Neural crest cell (in vitro differentiated cells): ENCODE results near the gene SLC38A1. TPM values are rescaled to one million over a fixed set of nuclear protein-coding genes. Genes with fewer than 3 reads are reported as not detected.

Experiments
- DNase-seq: peaks from one replicate; pipeline ENCODE4 v3.0.0; 2021; ENCODE audit warnings: low read depth, mixed read lengths, low spot score
- H3K27ac Mint-ChIP-seq: one replicate; pipeline ENCODE4 v1.8.0; 2021; ENCODE audit warnings: mild to moderate bottlenecking, mixed read lengths; ENCODE audit not compliant: unreplicated experiment
- H3K27me3 Mint-ChIP-seq: 2 replicates; pipeline ENCODE4 v1.8.0; 2021; ENCODE audit warnings: low read depth, mild to moderate bottlenecking, mixed read lengths
- H3K36me3 Mint-ChIP-seq: 2 replicates; pipeline ENCODE4 v1.8.0; 2021; ENCODE audit warnings: low read depth, mild to moderate bottlenecking, mixed read lengths
- H3K4me1 Mint-ChIP-seq: 2 replicates; pipeline ENCODE4 v1.8.0; 2021; ENCODE audit warnings: mixed read lengths
- H3K4me3 Mint-ChIP-seq: one replicate; pipeline ENCODE4 v1.8.0; 2021; ENCODE audit warnings: mild to moderate bottlenecking, mixed read lengths
- H3K9me3 Mint-ChIP-seq: 2 replicates; pipeline ENCODE4 v1.8.0; 2021; ENCODE audit warnings: mixed read lengths
- total RNA-seq: library from RNA; stranded (reverse); gene quantifications from 2 replicates; pipeline ENCODE4 v1.2.1, GENCODE V29; 2021
- TF ChIP-seq, protein P1 (sequence below): fragments of 200-600 bp; sonication (generic); conservative IDR thresholded peaks from 2 replicates; pipeline ENCODE4 v1.5.0; 2021; ENCODE audit warnings: antibody characterized with exemption, mild to moderate bottlenecking

The SLC38A1 gene
- total RNA-seq, 1 donor from 2014 or later, result 129 TPM

DNA sequence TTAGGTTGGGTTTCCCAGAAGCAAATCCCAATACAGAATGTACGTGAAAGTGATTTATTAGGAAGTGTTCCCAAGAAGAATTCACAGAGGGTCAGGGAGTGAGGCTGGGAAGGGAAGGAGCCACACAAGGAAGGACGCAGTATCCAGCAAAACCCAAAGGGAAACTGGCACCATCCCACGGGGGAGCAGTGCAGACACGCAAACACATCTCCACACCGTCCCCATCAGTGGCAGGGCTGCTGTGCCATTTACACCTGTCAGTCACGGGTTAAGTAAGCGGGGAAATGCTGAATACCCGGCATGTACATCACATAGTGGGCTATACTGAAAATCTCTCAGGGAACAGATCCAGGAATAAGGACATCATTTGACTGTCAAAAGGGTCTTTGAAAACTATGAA is 93.9 kb downstream of the SLC38A1 start:
- no peak for DNase-seq
- Mint-ChIP-seq H3K27ac (no peak overlapping the region), H3K4me1 (no peaks in the 10 kb centered on the region), H3K36me3 (peaks cover under 1% of the 10 kb centered on the region), H3K27me3 (no peaks in the 10 kb centered on the region), H3K4me3 (no peak overlapping the region), H3K9me3 (no peaks in the 10 kb centered on the region)
- TF ChIP-seq, protein P1, sequence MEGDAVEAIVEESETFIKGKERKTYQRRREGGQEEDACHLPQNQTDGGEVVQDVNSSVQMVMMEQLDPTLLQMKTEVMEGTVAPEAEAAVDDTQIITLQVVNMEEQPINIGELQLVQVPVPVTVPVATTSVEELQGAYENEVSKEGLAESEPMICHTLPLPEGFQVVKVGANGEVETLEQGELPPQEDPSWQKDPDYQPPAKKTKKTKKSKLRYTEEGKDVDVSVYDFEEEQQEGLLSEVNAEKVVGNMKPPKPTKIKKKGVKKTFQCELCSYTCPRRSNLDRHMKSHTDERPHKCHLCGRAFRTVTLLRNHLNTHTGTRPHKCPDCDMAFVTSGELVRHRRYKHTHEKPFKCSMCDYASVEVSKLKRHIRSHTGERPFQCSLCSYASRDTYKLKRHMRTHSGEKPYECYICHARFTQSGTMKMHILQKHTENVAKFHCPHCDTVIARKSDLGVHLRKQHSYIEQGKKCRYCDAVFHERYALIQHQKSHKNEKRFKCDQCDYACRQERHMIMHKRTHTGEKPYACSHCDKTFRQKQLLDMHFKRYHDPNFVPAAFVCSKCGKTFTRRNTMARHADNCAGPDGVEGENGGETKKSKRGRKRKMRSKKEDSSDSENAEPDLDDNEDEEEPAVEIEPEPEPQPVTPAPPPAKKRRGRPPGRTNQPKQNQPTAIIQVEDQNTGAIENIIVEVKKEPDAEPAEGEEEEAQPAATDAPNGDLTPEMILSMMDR, result no peak

DNA sequence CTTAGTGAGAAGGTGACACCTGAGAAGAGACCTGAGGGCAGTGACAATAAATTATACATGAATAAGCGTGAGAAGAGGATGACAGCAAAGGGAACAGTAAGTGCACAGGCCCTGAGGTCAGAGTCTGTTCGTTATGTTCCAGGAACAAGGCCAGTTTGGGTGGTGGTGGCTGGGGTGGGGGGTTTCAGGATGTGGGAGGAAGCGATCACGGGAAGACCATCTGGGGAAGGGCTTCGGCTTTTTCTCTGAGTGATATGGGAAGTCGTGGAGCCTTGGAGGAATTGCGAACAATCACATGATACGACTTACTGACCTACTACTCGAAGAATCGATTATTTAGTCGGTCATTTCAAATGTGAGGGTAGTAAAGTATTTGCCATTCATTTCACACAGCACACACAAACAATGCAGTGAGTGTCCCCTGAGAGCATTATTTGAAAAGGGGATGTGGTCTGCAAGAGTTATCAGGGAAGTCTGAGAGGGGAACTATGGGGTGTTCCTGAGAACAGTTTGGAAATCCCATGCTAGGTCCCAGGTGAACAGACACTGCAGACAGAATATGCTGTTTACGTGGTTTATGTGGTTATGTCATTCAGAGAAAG is 94.7 kb downstream of the SLC38A1 start:
- Mint-ChIP-seq H3K36me3 (peaks cover 2% of the 10 kb centered on the region), H3K9me3 (peaks cover under 1% of the 10 kb centered on the region), H3K4me3 (no peak overlapping the region), H3K27me3 (no peaks in the 10 kb centered on the region), H3K4me1 (no peaks in the 10 kb centered on the region), H3K27ac (no peak overlapping the region)
- TF ChIP-seq, protein P1, result no peak
- DNase-seq, result no peak

DNA sequence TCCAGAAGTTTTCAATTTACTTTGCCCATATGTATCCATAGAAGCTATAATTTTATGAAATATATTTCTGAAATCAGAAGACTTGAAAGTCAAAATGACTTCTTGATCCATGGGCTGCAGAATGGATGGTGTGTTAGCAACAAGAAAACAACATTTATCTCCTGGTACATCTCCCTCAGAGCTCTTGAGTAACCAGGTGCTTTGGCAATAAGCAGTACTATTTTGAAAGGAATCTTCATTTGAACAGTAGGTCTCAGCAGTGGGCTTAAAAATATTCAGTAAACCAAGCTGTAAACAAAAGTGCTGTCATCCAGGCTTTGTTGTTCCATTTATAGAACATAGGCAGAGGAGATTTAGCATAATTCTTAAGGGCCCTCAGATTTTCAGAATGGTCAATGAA is 100.4 kb downstream of the SLC38A1 start:
- no peak overlapping the region for H3K27ac Mint-ChIP-seq
- H3K4me1 Mint-ChIP-seq, result no peaks in the 10 kb centered on the region
- peaks cover 4% of the 10 kb centered on the region for H3K36me3 Mint-ChIP-seq
- no peaks in the 10 kb centered on the region for H3K27me3 Mint-ChIP-seq
- no peak for DNase-seq
- H3K4me3 Mint-ChIP-seq, result no peak overlapping the region
- H3K9me3 Mint-ChIP-seq, result peaks cover 2% of the 10 kb centered on the region
- TF ChIP-seq, protein P1, result no peak

DNA sequence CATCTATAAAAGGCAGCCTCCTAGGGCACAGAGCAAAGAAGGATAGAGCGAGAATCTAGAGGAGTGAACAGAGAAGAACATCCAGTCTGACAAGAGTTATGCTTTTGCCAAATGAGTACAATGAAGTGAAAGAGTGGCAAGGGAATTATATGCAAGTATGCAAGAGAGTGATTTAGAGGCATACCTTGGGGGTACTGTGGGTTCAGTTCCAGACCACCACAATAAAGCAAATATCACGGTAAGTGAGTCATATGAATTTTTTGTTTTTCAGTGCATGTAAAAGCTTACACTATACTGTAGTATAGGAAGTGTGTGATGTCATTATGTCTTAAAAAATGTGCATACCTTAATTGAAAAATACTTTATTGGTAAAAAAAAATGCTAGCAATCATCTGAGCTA is 101.4 kb downstream of the SLC38A1 start:
- no peak overlapping the region for H3K27ac Mint-ChIP-seq
- H3K36me3 Mint-ChIP-seq, result peaks cover 4% of the 10 kb centered on the region
- no peaks in the 10 kb centered on the region for H3K4me1 Mint-ChIP-seq
- no peak overlapping the region for H3K4me3 Mint-ChIP-seq
- TF ChIP-seq, protein P1, result no peak
- no peaks in the 10 kb centered on the region for H3K27me3 Mint-ChIP-seq
- no peak for DNase-seq
- peaks cover 2% of the 10 kb centered on the region for H3K9me3 Mint-ChIP-seq

DNA sequence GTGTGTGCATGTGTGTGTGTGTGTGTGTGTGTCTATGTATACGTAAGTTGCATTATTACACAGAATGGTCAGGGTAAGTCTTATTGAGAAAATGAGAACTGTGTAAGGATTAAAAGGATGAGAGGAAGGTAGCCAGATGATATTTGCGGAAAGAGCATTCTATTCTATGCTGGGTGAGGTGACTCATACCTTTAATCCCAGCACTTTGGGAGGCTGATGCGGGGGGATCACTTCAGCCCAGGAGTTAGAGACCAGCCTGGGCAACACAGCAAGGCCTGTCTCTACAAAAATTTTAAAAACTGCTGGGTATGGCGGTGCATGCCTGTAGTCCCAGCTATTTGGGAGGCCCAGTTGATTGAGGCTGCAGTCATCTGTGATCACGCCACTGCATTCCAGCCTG is 103.7 kb downstream of the SLC38A1 start:
- Mint-ChIP-seq H3K4me3 (no peak overlapping the region), H3K4me1 (no peaks in the 10 kb centered on the region), H3K9me3 (peaks cover 2% of the 10 kb centered on the region), H3K27me3 (no peaks in the 10 kb centered on the region), H3K36me3 (peaks cover 4% of the 10 kb centered on the region), H3K27ac (no peak overlapping the region)
- TF ChIP-seq, protein P1, result no peak
- no peak for DNase-seq
